ENCODE measurements around the gene SLC7A6. TPM values are rescaled to one million over a fixed set of nuclear protein-coding genes. Genes with fewer than 3 reads are reported as not detected.

SLC7A6 gene
- total and polyA plus RNA-seq, 2 of the 13 experiments (the other 11 are each of a cell fraction or from before 2014, with no cell fraction given), result 35.8 to 70.8 TPM

DNA sequence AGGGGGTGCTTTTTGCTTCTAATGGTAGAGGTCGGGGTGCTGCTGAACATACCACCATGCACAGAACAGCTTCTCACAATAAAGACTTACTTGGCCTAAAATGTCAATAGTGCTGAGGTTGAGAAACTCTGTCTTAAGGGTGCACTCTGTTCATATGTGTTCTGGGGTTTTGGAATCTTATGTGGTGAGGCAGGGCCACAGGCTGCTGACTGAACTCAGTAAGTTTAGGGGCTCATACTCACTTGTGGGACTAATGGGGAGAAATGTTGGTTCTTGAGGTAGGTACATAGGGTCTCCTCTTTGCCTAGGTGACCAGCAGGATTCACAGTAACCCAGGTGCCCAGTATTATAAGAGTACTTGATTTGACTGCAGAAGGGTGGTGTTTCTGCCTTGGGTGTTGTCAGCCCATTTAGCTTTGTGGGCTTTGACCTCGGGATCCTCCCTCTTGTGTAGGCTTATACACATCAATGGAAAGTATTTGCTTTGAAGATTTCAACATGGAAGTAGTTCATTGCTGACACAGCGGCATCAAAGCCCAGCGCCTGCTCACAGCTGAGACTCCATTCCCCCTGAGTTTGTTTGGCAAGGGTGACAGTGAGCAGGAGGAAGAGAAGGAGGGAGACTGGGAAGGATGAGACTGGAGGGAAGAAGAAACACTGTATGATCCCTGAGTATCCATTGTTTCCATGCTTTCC, 17.2 kb downstream of the SLC7A6 start (continued):
- peak; percentile 61; the same call in 1 of the 2 replicates for TF ChIP-seq RFXAP (CRISPR knock-in tag; IDR thresholded peaks at IDR 0.05; ENCODE audit: borderline replicate concordance)
- peak; percentile 98 for TF ChIP-seq MEIS1 (CRISPR knock-in tag; IDR thresholded peaks at IDR 0.05; ENCODE audit: borderline replicate concordance)
- 0 out of 2 replicates have a peak, but pooled peaks have one; percentile 31 for TF ChIP-seq ZNF34 (CRISPR knock-in tag; IDR thresholded peaks at IDR 0.05; ENCODE audit: borderline replicate concordance)
- TF ChIP-seq NFIC (IDR thresholded peaks at IDR 0.05; ENCODE audit: low read length), result peak; percentile 86
- no peak for TF ChIP-seq MAFG (CRISPR knock-in tag; IDR thresholded peaks at IDR 0.05)
- TF ChIP-seq, protein P1, sequence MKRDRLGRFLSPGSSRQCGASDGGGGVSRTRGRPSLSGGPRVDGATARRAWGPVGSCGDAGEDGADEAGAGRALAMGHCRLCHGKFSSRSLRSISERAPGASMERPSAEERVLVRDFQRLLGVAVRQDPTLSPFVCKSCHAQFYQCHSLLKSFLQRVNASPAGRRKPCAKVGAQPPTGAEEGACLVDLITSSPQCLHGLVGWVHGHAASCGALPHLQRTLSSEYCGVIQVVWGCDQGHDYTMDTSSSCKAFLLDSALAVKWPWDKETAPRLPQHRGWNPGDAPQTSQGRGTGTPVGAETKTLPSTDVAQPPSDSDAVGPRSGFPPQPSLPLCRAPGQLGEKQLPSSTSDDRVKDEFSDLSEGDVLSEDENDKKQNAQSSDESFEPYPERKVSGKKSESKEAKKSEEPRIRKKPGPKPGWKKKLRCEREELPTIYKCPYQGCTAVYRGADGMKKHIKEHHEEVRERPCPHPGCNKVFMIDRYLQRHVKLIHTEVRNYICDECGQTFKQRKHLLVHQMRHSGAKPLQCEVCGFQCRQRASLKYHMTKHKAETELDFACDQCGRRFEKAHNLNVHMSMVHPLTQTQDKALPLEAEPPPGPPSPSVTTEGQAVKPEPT (CRISPR knock-in tag; IDR thresholded peaks at IDR 0.05; ENCODE audit: low read depth), result peak; percentile 92
- TF ChIP-seq, protein P2, sequence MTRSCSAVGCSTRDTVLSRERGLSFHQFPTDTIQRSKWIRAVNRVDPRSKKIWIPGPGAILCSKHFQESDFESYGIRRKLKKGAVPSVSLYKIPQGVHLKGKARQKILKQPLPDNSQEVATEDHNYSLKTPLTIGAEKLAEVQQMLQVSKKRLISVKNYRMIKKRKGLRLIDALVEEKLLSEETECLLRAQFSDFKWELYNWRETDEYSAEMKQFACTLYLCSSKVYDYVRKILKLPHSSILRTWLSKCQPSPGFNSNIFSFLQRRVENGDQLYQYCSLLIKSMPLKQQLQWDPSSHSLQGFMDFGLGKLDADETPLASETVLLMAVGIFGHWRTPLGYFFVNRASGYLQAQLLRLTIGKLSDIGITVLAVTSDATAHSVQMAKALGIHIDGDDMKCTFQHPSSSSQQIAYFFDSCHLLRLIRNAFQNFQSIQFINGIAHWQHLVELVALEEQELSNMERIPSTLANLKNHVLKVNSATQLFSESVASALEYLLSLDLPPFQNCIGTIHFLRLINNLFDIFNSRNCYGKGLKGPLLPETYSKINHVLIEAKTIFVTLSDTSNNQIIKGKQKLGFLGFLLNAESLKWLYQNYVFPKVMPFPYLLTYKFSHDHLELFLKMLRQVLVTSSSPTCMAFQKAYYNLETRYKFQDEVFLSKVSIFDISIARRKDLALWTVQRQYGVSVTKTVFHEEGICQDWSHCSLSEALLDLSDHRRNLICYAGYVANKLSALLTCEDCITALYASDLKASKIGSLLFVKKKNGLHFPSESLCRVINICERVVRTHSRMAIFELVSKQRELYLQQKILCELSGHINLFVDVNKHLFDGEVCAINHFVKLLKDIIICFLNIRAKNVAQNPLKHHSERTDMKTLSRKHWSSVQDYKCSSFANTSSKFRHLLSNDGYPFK (CRISPR knock-in tag; IDR thresholded peaks at IDR 0.05; ENCODE audit: borderline replicate concordance), result no peak; the same call in 1 of the 2 replicates
- peak; percentile 48; the same call in 1 of the 2 replicates for TF ChIP-seq ZSCAN25 (CRISPR knock-in tag; IDR thresholded peaks at IDR 0.05)
- TF ChIP-seq HMG20A (CRISPR knock-in tag; IDR thresholded peaks at IDR 0.05; ENCODE audit: borderline replicate concordance), result peak; percentile 95
- no peak for TF ChIP-seq NPAS2 (CRISPR knock-in tag; IDR thresholded peaks at IDR 0.05; ENCODE audit: borderline replicate concordance)
- TF ChIP-seq KDM4B (CRISPR knock-in tag; IDR thresholded peaks at IDR 0.05), result no peak
- no peak for TF ChIP-seq NFE2L1 (CRISPR knock-in tag; IDR thresholded peaks at IDR 0.05; ENCODE audit: borderline replicate concordance)
- peak; percentile 80; the same call in 1 of the 2 replicates for TF ChIP-seq REPIN1 (CRISPR knock-in tag; IDR thresholded peaks at IDR 0.05; ENCODE audit: borderline replicate concordance, low read depth)
- TF ChIP-seq POLR2A (IDR thresholded peaks at IDR 0.05; ENCODE audit: insufficient read depth in 1 of 2, low read depth in 2 of 2, low read length in 2 of 2), result peak in 1 of 2 experiments; percentile 44; a peak in 1 of 4 replicates
- TF ChIP-seq, protein P3, sequence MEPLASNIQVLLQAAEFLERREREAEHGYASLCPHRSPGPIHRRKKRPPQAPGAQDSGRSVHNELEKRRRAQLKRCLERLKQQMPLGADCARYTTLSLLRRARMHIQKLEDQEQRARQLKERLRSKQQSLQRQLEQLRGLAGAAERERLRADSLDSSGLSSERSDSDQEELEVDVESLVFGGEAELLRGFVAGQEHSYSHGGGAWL (CRISPR knock-in tag; IDR thresholded peaks at IDR 0.05), result no peak
- TF ChIP-seq, protein P4, sequence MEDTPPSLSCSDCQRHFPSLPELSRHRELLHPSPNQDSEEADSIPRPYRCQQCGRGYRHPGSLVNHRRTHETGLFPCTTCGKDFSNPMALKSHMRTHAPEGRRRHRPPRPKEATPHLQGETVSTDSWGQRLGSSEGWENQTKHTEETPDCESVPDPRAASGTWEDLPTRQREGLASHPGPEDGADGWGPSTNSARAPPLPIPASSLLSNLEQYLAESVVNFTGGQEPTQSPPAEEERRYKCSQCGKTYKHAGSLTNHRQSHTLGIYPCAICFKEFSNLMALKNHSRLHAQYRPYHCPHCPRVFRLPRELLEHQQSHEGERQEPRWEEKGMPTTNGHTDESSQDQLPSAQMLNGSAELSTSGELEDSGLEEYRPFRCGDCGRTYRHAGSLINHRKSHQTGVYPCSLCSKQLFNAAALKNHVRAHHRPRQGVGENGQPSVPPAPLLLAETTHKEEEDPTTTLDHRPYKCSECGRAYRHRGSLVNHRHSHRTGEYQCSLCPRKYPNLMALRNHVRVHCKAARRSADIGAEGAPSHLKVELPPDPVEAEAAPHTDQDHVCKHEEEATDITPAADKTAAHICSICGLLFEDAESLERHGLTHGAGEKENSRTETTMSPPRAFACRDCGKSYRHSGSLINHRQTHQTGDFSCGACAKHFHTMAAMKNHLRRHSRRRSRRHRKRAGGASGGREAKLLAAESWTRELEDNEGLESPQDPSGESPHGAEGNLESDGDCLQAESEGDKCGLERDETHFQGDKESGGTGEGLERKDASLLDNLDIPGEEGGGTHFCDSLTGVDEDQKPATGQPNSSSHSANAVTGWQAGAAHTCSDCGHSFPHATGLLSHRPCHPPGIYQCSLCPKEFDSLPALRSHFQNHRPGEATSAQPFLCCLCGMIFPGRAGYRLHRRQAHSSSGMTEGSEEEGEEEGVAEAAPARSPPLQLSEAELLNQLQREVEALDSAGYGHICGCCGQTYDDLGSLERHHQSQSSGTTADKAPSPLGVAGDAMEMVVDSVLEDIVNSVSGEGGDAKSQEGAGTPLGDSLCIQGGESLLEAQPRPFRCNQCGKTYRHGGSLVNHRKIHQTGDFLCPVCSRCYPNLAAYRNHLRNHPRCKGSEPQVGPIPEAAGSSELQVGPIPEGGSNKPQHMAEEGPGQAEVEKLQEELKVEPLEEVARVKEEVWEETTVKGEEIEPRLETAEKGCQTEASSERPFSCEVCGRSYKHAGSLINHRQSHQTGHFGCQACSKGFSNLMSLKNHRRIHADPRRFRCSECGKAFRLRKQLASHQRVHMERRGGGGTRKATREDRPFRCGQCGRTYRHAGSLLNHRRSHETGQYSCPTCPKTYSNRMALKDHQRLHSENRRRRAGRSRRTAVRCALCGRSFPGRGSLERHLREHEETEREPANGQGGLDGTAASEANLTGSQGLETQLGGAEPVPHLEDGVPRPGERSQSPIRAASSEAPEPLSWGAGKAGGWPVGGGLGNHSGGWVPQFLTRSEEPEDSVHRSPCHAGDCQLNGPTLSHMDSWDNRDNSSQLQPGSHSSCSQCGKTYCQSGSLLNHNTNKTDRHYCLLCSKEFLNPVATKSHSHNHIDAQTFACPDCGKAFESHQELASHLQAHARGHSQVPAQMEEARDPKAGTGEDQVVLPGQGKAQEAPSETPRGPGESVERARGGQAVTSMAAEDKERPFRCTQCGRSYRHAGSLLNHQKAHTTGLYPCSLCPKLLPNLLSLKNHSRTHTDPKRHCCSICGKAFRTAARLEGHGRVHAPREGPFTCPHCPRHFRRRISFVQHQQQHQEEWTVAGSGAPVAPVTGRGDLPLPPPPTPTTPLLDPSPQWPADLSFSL (CRISPR knock-in tag; IDR thresholded peaks at IDR 0.05), result peak; percentile 36; the same call in 1 of the 2 replicates
- TF ChIP-seq, protein P5, sequence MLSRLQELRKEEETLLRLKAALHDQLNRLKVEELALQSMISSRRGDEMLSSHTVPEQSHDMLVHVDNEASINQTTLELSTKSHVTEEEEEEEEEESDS (CRISPR knock-in tag; IDR thresholded peaks at IDR 0.05; ENCODE audit: borderline replicate concordance), result peak; percentile 77; the same call in 1 of the 2 replicates
